Adrenal gland (tissue), 12 donors: ENCODE results near the gene DNAH6. TPM values are rescaled to one million over a fixed set of nuclear protein-coding genes. Genes with fewer than 3 reads are reported as not detected.

Source experiments
- DNase-seq, 7 donors: peaks; one replicate each; pipeline ENCODE4 v3.0.0-alpha.2; 2019 to 2020
- H3K27ac ChIP-seq, 5 donors: fragments of 200-600 bp; sonication (generic) in 4 of 5; 1 replicate in 3 of 5; 2 replicates in 2 of 5; pipeline versions ENCODE4 v1.5.1 to v1.8.0; 2016 to 2020; ENCODE audit warnings: mild to moderate bottlenecking in 1 of 5
- H3K27me3 ChIP-seq: fragments of 200-600 bp; 2 replicates; pipeline ENCODE4 v1.8.0; 2021
- H3K36me3 ChIP-seq, 2 donors: fragments of 200-600 bp; replicated peaks in 1 of 2; 1 replicate in 1 of 2; 2 replicates in 1 of 2; pipeline versions ENCODE4 v1.5.1 to v1.8.0; 2018 to 2022
- H3K4me1 ChIP-seq, 2 donors: fragments of 200-600 bp; replicated peaks in 1 of 2; 1 replicate in 1 of 2; 2 replicates in 1 of 2; pipeline versions ENCODE4 v1.5.1 to v1.8.0; 2018 to 2021
- H3K4me3 ChIP-seq, 4 donors: fragments of 200-600 bp; sonication (generic) in 3 of 4; one replicate each; pipeline ENCODE4 v1.5.1; 2016 to 2018
- H3K9me3 ChIP-seq, 3 donors: fragments of 200-600 bp; sonication (generic) in 1 of 3; replicated peaks in 1 of 3; 1 replicate in 2 of 3; 2 replicates in 1 of 3; pipeline versions ENCODE4 v1.5.1 to v1.8.0; 2016 to 2021
- CTCF ChIP-seq, 6 experiments: fragments of 450-650 bp in 4 of 6; fragments of 200-600 bp in 2 of 6; sonication (generic) in 1 of 6; IDR thresholded peaks; 1 replicate in 5 of 6; 2 replicates in 1 of 6; pipeline versions ENCODE4 v1.5.1 to v1.8.0; 2016 to 2021; ENCODE audit warnings: antibody characterized with exemption in 6 of 6, mild to moderate bottlenecking in 2 of 6, moderate library complexity in 1 of 6
- POLR2A ChIP-seq, 2 donors: fragments of 450-650 bp; IDR thresholded peaks; one replicate each; pipeline ENCODE4 v1.6.1; 2017; ENCODE audit warnings: antibody characterized with exemption in 2 of 2, mild to moderate bottlenecking in 2 of 2, moderate library complexity in 1 of 2
- WGBS, 4 donors: extraction: QIAGEN DNeasy Blood & Tissue Kit in 2 of 4; methylation state at CpG; one replicate each; pipeline versions ENCODE4 v1.1.5 to v1.1.7; 2013 to 2017; 5-methylcytosine and 5-hydroxymethylcytosine counted together
- intact Hi-C, 2 donors: fragments of 100-400 bp; cut with DNase I; formaldehyde crosslinking; loops; one replicate each; pipeline versions ENCODE4 v1.14.1 to v1.15.0; 2022 to 2023
- polyA plus RNA-seq, 3 donors: library from polyadenylated mRNA; stranded (reverse); fragments of 200-250 nt in 2 of 3; fragments of 350-450 nt in 1 of 3; fragmentation: Illumina TruSeq in 1 of 3; extraction: RNeasy Lipid Tissue Mini Kit (QIAGEN cat#74804) in 1 of 3; gene quantifications; one replicate each; pipeline ENCODE4 v1.2.3, GENCODE V29; 2013 to 2014
- total RNA-seq, 9 donors: library from RNA; depleted of rRNA in 4 of 9; stranded (reverse); fragments of >200 nt in 4 of 9; fragments of 120-200 nt in 1 of 9; fragmentation: NEBNext Ultra II Directional in 1 of 9; extraction: Animal tissue kit (Norgen Biotek cat#: 25700) in 1 of 9; gene quantifications; one replicate each; pipeline versions ENCODE4 v1.1.0 to v1.2.4, GENCODE V29; 2013 to 2023
- donor health status: healthy with polysubstance abuse.
- donor health status: Bipolar disorder and iron deficiency.
- donor health status: DM: yes; HTN: yes; CAD: no.
- donor health status: DM: no; HTN: no; CAD: no.
- donor health status: DM: no; HTN: no; CAD: no.
- donor health status: DM: yes; HTN: yes; CAD: no.

The DNAH6 gene
- total and polyA plus RNA-seq, 12 donors: 0.06 to 0.74 (median 0.28) TPM

- no peak overlapping the region for H3K4me3 ChIP-seq
- no peaks in the 10 kb centered on the region for H3K36me3 ChIP-seq
- H3K9me3 ChIP-seq: no peaks in the 10 kb centered on the region
- intact Hi-C loops: no loop called here
- no peak for TF ChIP-seq POLR2A (IDR thresholded peaks at IDR 0.05)
- TF ChIP-seq CTCF (IDR thresholded peaks at IDR 0.05): no peak
- H3K4me1 ChIP-seq: no peaks in the 10 kb centered on the region
- H3K27ac ChIP-seq: no peak overlapping the region
- no peaks in the 10 kb centered on the region for H3K27me3 ChIP-seq
- no peak for DNase-seq
- WGBS, 4 donors: 63 to 77% (median 70%) methylated on average over 3 of the region's 3 CpGs
Observed at GRCh38 chr2:84700006-84700405, 183.7 kb downstream of the DNAH6 start.

- no peak for TF ChIP-seq CTCF (IDR thresholded peaks at IDR 0.05)
- Histone ChIP-seq H3K9me3 (no peaks in the 10 kb centered on the region), H3K27ac (no peak overlapping the region), H3K27me3 (no peaks in the 10 kb centered on the region), H3K36me3 (no peaks in the 10 kb centered on the region), H3K4me1 (no peaks in the 10 kb centered on the region), H3K4me3 (no peak overlapping the region)
- intact Hi-C loops: no loop called here
- no peak for DNase-seq
- 63 to 74% (median 65%) methylated on average over 1 of the region's 1 CpG for WGBS, 4 donors
Observed at GRCh38 chr2:84701880-84702279, 185.6 kb downstream of the DNAH6 start.

- TF ChIP-seq CTCF (IDR thresholded peaks at IDR 0.05) (no peak), POLR2A (IDR thresholded peaks at IDR 0.05) (no peak)
- 46 to 66% (median 49%) methylated on average over 3 of the region's 3 CpGs for WGBS, 4 donors
- intact Hi-C loops: no loop called here
- H3K36me3 ChIP-seq: no peaks in the 10 kb centered on the region
- H3K27me3 ChIP-seq: no peaks in the 10 kb centered on the region
- peak; percentile 22 to 52 (median 42) for DNase-seq
- H3K4me3 ChIP-seq: no peak overlapping the region
- no peaks in the 10 kb centered on the region for H3K9me3 ChIP-seq
- H3K27ac ChIP-seq: no peak overlapping the region
- H3K4me1 ChIP-seq: no peaks in the 10 kb centered on the region
Observed at GRCh38 chr2:84702941-84703340, 186.6 kb downstream of the DNAH6 start.

GRCh38 chr2:84703831-84704230 is 187.5 kb downstream of the DNAH6 start:
- no peaks in the 10 kb centered on the region for H3K36me3 ChIP-seq
- H3K4me1 ChIP-seq: no peaks in the 10 kb centered on the region
- H3K27me3 ChIP-seq: no peaks in the 10 kb centered on the region
- DNase-seq: no peak
- H3K27ac ChIP-seq: no peak overlapping the region
- H3K9me3 ChIP-seq: no peaks in the 10 kb centered on the region
- no peak overlapping the region for H3K4me3 ChIP-seq
- no peak for TF ChIP-seq CTCF (IDR thresholded peaks at IDR 0.05)
- no peak for TF ChIP-seq POLR2A (IDR thresholded peaks at IDR 0.05)
- WGBS, 4 donors: 59 to 68% (median 60%) methylated on average over 2 of the region's 2 CpGs
- intact Hi-C loops: no loop called here
